Osteocyte (in vitro differentiated cells): ENCODE data around the gene ETS1. TPM values are rescaled to one million over a fixed set of nuclear protein-coding genes. Genes with fewer than 3 reads are reported as not detected.

Experiments
- DNase-seq: peaks from one replicate; pipeline ENCODE4 v3.0.0; 2021; ENCODE audit warnings: mixed read lengths; ENCODE audit not compliant: unreplicated experiment; ENCODE audit errors: extremely low spot score
- H3K27ac Mint-ChIP-seq: one replicate; pipeline ENCODE4 v1.8.0; 2021; ENCODE audit warnings: mild to moderate bottlenecking, mixed read lengths; ENCODE audit not compliant: unreplicated experiment
- H3K27me3 Mint-ChIP-seq: one replicate; pipeline ENCODE4 v1.8.0; 2021; ENCODE audit warnings: mixed read lengths; ENCODE audit not compliant: unreplicated experiment
- H3K36me3 Mint-ChIP-seq: one replicate; pipeline ENCODE4 v1.8.0; 2021; ENCODE audit warnings: mixed read lengths; ENCODE audit not compliant: unreplicated experiment
- H3K4me1 Mint-ChIP-seq: one replicate; pipeline ENCODE4 v1.8.0; 2021; ENCODE audit warnings: mixed read lengths; ENCODE audit not compliant: unreplicated experiment
- H3K4me3 Mint-ChIP-seq: one replicate; pipeline ENCODE4 v1.8.0; 2021; ENCODE audit warnings: mild to moderate bottlenecking, moderate library complexity, mixed read lengths; ENCODE audit not compliant: unreplicated experiment
- H3K9me3 Mint-ChIP-seq: one replicate; pipeline ENCODE4 v1.8.0; 2021; ENCODE audit warnings: mixed read lengths; ENCODE audit not compliant: unreplicated experiment
- total RNA-seq: library from RNA; stranded (reverse); gene quantifications from 2 replicates; pipeline ENCODE4 v1.2.1, GENCODE V29; 2021
- TF ChIP-seq, protein P1 (sequence below): fragments of 200-600 bp; sonication (generic); IDR thresholded peaks from 2 replicates; pipeline ENCODE4 v1.5.0; 2021; ENCODE audit warnings: antibody characterized with exemption, mild to moderate bottlenecking, moderate library complexity

The ETS1 gene
- total RNA-seq, 1 donor from 2014 or later, result 77.9 TPM

DNA sequence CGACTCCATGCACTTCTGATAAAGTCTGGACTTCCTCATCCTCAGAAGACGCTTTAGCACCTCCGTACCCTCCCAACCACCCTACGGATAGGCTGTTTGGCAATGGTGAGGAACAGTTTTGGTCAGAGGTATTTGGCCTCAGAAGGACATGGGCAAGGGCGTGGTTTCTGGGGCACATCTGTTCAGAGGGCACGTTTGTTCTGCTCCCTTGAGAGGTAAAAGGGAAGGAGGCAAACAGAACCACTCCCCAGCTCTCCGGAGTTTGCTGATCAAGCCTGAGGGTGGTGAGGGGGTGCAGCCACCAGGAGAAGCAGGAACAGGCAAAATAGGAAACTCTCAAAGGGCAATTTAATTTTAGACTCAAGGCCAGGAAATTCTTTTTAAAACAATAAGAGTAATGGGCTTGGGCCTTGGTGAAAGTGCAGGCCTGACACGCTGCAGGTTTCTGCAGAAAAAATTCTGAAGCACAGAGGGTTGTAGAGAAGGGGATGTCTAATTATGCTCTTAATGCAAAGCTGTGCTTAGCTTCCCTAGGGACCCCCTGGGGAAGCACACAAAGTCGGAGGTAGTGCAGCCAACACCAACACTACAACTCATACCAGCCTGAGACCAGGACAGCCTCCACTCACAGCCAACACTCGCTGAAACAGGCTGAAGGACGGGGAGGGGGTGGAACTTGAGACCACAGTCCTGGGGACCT, 23.3 kb downstream of the ETS1 start:
- H3K4me3 Mint-ChIP-seq, result no peak overlapping the region
- H3K4me1 Mint-ChIP-seq, result peaks cover 10% of the 10 kb centered on the region
- DNase-seq, result no peak
- TF ChIP-seq, protein P1, sequence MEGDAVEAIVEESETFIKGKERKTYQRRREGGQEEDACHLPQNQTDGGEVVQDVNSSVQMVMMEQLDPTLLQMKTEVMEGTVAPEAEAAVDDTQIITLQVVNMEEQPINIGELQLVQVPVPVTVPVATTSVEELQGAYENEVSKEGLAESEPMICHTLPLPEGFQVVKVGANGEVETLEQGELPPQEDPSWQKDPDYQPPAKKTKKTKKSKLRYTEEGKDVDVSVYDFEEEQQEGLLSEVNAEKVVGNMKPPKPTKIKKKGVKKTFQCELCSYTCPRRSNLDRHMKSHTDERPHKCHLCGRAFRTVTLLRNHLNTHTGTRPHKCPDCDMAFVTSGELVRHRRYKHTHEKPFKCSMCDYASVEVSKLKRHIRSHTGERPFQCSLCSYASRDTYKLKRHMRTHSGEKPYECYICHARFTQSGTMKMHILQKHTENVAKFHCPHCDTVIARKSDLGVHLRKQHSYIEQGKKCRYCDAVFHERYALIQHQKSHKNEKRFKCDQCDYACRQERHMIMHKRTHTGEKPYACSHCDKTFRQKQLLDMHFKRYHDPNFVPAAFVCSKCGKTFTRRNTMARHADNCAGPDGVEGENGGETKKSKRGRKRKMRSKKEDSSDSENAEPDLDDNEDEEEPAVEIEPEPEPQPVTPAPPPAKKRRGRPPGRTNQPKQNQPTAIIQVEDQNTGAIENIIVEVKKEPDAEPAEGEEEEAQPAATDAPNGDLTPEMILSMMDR, result no peak
- H3K9me3 Mint-ChIP-seq, result no peaks in the 10 kb centered on the region
- no peaks in the 10 kb centered on the region for H3K36me3 Mint-ChIP-seq
- H3K27ac Mint-ChIP-seq, result no peak overlapping the region
- H3K27me3 Mint-ChIP-seq, result peaks cover 4% of the 10 kb centered on the region

DNA sequence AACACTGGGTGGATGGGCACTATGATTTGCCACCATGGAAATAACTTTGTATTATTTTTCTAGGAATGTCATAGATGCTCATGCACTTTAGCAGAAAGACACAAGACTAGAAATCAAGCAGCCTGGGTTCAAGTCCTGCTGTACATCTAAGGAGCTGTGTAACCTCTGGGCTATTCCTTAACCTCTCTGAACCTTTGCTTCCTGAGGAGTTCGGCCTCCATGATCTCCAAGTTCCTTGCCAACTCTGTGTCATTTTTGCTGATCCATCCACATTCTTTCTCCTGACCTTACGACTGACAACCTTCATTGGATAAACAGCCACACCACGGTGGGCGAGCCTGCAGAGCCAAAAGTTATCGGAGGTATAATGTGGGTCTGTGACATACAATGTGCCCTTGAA, 24.1 kb downstream of the ETS1 start:
- Mint-ChIP-seq H3K27me3 (no peaks in the 10 kb centered on the region), H3K4me3 (no peak overlapping the region), H3K36me3 (no peaks in the 10 kb centered on the region), H3K4me1 (peaks cover 10% of the 10 kb centered on the region), H3K9me3 (no peaks in the 10 kb centered on the region), H3K27ac (no peak overlapping the region)
- DNase-seq, result no peak
- TF ChIP-seq, protein P1, result no peak

DNA sequence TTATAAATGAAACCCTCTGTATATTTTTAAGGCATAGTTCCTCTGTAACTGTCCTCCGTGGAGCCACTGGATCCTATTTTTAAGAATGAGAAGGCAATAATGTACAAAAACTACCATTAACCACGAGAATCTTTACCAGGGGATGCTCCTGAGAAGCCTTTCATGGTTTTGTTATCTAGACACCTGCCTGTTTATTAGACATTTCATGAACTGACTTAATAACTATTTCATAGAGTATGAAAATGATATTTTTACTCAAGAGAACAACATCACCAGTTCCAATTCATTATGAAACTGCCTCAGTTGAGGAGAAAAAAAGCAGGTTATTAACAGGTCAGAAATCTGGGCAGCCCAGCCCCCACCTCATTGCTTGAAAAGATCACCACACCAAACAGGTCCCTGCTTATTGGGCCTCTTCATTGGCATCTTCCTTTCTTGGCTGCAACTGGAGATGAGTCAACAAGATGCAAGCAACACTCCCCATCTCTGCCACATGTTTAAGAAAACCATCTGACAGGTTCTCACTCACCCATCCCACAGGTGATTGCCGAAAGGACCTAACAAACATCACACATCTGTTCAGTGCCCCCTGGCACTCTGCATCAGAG, 27.8 kb downstream of the ETS1 start:
- no peak for DNase-seq
- no peak overlapping the region for H3K27ac Mint-ChIP-seq
- TF ChIP-seq, protein P1, result no peak

DNA sequence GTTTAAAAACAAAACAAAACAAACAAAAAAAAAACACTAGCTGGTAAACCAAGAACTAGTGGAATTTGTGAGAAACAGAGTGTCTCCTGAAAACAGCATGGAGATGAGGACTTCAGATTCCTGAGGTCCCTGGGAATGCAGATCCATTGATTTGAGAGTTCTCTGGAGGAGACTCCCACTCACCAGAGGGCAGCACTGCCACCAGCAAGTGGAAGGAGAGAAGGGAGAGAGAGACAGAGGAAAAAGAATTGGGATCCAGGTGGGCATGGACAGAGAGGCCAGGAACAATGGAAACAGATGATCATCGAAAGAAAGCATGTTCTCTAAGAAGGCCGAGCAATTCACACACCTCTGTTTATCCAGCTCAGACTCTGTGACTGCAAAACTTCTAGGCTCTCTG, 31.8 kb downstream of the ETS1 start:
- Mint-ChIP-seq H3K27ac (no peak overlapping the region), H3K9me3 (no peaks in the 10 kb centered on the region), H3K4me1 (peaks cover 8% of the 10 kb centered on the region), H3K27me3 (no peaks in the 10 kb centered on the region), H3K4me3 (no peak overlapping the region), H3K36me3 (no peaks in the 10 kb centered on the region)
- TF ChIP-seq, protein P1, result peak; percentile 48
- no peak for DNase-seq

More for the DNA sequence above, 27.8 kb downstream of the ETS1 start:
- Mint-ChIP-seq H3K9me3 (no peaks in the 10 kb centered on the region), H3K27me3 (no peaks in the 10 kb centered on the region), H3K4me1 (peaks cover 12% of the 10 kb centered on the region), H3K4me3 (no peak overlapping the region), H3K36me3 (no peaks in the 10 kb centered on the region)

DNA sequence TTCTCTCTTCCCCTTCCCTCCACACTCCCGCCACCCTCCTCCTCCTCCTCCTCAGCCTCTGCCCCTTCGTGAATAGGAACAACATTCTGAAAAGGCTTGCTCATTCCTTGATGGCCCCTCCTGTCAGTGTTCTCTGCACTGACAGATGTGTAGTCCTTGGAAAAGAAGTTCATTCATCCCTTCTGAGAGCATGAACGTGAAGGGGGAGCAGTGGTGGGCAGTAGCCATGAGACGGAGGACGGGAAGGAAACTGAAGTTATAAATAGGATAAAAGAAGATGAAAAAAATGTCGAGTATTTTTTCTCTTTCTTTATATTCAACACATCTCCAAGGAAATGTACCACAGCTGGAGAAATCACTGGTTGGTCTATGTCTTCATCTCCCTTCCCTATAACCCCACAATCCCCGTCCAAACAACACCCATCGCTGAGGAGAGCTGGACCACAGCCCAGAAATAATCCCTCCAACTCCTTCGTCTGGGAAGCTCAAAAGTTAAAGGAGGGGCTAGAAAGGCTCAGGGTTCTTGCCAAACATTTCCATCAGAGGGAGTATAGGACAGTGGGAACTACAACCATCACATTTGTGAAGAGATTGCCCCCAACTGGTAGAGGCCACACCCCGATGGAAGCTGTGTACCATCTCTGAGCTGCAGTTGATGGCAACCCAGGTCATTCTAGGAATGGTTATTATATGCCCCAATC, 33.5 kb downstream of the ETS1 start:
- H3K9me3 Mint-ChIP-seq, result no peaks in the 10 kb centered on the region

More for the DNA sequence above, 33.5 kb downstream of the ETS1 start:
- no peak for DNase-seq
- Mint-ChIP-seq H3K27me3 (no peaks in the 10 kb centered on the region), H3K36me3 (no peaks in the 10 kb centered on the region), H3K27ac (no peak overlapping the region), H3K4me3 (no peak overlapping the region), H3K4me1 (peaks cover 16% of the 10 kb centered on the region)
- TF ChIP-seq, protein P1, result no peak
